Activated T-cell treated with anti-CD3 and anti-CD28 coated beads for 1 hour (primary cell): ENCODE data around the gene SAMSN1.
"Not testable (repeated sequence)": the region's sequence is repeated elsewhere in the genome, so short reads cannot be mapped to it uniquely, and the experiment has no call there.

ENCODE experiments used
- DNase-seq: peaks from one replicate; pipeline ENCODE4 v3.0.0-alpha.2; 2020; ENCODE audit warnings: low read depth

Gene SAMSN1

DNA sequence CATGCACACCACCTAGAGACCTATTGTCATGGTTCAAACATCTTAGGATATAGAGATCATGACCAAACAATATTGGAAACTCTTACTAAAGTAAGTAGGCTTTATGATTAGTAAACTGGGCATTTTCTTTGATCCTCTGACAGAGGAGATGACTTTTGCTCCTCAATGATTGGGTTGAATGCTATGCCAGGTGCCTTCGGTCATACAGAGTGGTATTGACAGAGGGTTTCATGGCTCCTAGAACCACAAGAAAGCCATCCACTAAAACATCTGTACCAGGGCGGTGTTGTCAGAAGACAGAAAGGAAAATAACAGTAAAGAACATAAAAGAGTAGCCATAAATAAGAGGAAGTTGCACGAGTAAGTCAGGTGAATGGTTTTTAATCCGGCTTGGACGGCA, 20.8 kb upstream of the SAMSN1 start:
- DNase-seq: no peak

DNA sequence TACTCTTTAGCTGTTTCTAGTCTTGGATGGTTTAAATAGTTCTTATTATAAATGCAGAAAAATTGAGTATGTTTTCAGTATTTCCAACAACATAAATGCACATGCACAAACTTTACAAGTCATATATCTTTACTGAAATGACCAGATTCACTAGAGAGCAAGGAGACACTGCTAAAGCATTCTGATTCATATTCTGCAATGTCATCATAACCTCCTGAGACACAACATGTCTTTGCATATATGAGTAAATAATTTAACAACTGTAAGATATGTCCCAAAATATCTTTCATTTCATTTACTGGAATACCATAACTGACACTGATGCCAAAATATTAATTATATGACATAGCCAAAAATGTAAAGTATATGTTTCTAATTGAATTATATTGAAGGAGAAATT, 16.8 kb upstream of the SAMSN1 start:
- DNase-seq: no peak

DNA sequence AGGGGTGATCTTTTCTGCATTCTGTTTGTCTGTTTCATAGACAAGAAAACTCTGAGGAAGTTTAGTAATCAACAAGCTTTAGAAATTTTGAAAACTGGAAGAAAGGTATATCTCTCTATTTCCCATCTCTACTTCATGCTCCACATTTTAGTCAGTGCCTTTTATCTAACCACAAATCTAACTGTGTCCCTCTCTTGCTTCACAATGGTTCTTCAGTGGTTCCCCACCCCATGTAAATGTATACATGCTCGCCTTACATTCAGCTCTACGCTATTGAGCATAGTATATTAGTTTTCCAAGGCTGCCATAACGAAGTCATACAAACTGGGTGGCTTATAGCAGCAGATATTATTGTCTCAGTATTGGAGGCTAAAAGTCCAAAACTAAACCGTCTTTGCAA, 14.4 kb upstream of the SAMSN1 start:
- no peak for DNase-seq

DNA sequence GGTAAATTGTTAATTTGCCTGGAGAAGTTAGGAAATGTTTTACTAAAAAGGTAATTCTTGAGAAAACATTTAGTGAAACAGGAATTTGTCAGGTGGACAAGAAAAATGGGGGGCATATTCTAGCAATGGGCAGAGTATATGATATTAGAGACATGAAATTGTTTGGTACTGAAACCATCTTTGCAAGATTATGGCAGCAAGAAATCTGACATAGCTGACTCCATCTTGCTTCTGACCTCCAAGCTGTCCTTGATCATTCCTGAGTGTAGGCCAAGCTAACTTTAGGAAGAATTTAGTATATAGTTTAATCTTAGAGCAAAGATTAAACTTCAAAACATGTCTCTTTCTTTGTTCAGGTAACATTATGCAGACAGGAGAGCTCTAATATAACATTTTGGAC, 14.0 kb upstream of the SAMSN1 start:
- DNase-seq: no peak

DNA sequence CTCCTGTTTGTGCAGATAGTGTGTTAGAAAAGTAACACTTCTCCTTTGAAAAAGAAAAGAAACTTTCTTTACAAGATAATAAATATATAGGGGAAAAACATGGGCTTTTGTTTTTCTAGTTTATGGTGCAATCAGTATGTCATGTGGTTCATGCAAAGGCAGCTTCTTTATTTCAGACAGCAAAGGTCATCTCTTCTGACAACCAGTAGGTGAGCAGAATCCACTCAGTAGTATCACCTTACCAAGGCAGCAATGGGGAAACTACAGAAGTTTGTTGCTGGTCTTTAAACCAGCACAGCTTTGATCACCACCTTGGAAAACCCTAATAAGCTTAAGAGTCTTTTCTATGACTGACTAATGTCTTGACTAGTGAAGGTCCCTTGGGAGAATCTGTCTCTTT, 13.0 kb upstream of the SAMSN1 start:
- no peak for DNase-seq

DNA sequence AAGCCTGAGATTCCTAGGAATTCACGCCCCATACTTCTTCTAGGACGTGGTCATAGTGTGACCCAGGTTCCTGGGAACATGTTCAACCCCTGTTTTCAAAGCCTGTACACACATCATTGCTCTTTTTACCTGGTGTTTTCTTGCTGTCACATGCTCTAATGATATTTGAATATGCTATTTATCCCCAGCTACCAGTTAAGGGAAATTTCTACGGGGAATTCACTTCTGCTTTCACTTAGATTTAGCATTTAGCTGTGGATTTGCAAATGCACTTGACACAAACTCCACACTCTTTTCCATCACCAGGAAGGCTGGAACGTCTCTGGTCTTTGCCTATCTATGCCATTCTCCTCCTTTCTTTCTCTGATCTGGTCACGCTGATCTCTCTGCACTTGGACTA, 11.3 kb upstream of the SAMSN1 start:
- DNase-seq: no peak

DNA sequence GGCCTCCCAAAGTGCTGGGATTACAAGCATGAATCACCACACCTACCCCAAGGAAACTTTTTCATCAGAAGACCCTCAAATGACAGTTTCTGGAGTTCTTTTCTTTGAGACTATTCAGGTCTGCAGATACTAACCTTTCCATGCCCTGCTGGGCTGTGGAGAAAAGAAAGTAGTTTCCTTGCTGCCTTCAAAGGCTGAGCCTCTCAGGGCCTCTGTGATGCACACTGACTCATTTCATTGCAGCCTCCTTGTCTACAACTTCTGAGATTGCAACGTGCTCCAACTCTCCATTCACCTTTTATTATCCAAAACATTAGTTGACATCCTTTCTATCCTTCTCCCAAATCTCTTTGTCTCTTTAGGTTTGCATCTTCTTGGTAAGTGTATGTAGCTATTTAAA, 8.8 kb upstream of the SAMSN1 start:
- no peak for DNase-seq

DNA sequence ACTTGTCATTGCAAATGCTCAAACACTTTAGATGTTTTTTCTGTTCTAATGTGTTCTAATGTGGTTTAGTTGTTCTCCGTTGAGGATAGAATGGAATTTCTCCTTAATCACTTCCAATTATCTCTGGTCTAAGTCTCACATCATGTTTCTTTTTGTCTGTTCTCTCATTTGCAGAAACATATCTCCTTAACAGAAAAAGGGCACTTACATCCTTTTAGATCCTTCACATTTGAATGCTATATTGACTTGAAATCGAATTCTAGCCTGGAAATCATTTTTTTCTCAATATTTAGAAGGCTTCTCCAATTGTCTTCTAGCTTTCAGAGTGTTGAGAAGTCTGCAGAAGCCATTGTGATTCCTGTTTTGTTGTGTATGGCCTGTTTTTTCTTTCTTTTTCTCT, 7.3 kb upstream of the SAMSN1 start:
- no peak for DNase-seq

DNA sequence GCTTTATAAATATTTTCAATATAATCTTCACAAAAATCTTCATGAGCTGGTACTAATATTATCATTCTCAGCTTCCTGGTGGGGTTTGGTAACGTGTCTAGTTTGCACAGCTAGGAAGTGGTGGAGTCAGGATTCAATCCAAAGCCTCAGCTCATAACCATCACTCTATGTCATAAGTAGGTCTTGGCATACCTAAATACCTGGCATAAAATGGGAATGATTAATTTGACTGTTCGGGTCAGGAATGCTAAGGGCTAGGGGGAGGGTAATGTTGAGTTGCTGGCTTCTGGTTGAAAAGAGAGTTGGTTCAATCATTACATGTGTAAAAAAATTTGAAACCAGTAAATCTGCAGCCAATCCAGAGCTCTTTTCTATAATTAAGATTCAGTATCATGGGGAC, 5.6 kb upstream of the SAMSN1 start:
- no peak for DNase-seq

DNA sequence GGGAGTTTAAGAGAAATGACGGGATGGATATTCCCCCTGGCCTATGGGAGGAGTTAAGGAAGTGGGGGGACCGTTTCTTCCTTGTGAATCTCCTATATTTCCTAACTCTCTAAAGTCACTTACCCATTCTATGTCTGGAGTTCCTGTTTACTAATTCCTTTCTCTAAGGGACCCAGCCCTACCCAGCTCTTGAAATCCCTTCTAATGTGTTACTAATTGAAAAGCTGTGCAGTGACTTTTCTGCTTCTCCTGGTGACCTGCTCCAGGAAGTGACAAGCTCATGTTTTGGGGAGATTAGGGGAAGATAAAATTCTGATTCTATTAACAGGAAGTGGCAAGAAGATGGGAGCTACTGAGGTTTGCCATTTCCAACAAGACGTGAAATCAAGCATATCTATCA, 4.0 kb upstream of the SAMSN1 start:
- no peak for DNase-seq

DNA sequence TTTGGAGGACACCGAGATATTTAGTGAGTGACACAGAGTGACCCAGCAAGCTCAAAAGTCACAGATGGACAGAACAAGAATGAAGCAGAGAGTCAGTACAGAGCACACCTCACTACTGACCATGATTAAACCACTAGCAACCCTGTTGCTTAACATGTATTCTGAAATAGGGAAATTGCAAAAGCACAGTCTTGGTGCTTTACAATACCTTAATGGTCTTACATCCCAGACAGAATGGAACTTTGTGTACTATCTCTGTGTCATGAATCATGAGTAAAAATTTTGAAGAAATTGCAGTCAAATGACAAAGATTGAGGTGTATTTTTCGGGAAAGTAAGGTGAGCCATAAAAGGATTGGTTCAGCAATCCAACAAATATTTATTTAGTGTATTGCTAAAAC, 2.7 kb upstream of the SAMSN1 start:
- DNase-seq: no peak

DNA sequence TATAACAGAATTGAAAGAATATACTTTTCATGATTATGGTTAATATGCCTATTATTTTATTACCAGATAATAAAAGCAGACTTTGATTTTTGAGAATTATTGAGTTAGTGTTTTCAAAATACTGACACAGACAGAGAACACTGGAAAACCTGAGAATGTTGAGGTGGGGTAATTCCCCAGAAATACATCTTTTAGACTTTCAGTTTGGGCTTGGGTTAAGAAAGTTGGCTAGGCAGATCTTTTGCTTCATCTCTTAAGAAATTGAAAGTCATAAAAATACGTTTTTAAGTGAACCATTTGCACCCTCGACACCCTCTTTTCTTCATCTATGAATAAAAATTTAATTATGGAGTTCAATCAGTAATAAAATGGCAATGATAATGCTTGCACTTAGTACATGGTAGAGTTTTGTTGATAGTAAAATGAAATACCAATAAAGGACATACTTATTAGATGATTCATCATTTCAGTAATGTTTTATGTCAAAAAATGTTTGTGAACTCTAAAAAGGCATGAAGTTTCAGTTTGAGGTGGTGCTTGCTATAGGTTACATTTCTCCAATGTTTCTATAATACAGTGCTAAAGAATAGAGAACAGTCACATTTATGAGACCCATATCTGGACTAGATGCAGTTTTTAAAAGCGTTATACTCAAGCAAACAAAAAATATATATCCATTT, 1.9 kb upstream of the SAMSN1 start:
- DNase-seq: no peak

DNA sequence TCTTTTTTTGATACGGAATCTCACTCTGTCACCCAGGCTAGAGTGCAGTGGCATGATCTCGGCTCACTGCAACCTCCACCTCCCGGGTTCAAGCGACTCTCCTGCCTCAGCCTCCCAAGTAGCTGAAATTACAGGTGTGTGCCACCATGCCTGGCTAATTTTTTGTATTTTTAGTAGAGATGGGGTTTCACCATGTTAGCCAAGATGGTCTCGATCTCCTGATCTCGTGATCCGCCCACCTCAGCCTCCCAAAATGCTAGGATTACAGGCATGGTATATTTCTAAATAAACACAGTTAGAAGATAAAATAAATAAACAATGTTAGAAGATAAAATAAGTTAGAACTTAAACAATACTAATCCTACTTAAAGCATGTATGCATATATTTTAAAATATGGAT, 604 bp upstream of the SAMSN1 start:
- DNase-seq: not testable (repeated sequence)

DNA sequence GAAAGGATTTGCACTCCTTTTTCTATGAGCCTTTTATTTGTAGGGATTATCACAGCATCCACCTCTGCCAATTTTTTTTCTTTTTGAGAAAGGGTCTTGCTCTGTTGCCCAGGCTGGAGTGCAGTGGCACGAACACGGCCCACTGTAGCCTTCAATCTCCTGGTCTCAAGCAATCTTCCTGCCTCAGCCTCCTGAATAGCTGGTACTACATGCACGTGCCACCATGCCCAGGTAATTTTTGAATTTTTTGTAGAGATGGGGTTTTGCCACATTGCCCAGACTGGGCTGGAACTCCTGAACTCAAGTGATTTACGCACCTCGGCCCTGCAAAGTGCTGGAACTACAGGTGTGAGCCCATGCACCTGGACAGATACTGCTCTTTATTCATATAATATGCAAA, 2.1 kb downstream of the SAMSN1 start:
- DNase-seq: no peak

DNA sequence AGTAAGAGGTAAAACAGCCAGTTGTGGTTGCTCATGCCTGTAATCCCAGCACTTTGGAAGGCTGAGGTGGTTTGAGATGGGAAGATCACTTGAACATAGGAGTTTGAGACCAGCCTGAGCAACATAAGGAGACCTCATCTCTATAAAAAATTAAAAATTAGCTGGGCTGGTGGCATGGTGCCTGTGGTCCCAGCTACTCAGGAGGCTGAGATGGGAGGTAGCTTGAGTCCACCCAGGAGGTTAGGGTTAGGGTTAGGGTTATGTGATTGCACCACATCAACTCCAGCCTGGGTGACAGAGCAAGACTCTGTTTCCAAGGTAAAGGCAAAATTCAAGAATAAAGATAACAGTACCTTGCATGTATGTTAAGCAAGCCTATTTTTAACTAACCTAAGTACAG, 3.5 kb downstream of the SAMSN1 start:
- no peak for DNase-seq

DNA sequence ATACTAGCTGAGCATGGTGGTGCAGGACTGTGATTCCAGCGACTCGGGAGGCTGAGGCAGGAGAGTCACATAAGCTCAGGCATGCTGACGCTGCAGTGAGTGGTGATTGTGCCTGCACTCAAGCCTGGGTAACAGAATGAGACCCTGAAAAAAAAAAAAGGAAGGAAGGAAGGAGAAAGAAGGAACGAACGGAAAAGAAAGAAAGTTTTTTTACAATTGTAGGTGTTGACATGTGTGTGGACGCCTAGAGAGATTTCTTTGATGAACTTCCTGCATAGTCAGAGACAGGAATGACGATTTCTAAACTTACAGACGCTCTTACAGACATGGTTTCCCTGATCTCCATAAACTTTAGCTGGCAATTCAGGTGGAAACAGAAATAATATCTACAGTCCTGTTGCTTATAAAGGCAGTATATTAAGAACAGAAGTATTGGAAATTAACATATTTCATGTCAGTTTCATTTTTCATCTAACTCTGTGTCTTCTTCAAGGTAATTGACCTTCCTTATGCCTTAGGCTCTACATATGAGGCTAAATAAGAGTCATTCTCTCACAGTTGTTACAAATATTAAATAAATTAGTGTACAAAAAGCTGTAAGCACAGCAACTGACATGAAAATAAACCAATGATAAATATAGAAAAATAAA, 4.1 kb downstream of the SAMSN1 start:
- no peak for DNase-seq

DNA sequence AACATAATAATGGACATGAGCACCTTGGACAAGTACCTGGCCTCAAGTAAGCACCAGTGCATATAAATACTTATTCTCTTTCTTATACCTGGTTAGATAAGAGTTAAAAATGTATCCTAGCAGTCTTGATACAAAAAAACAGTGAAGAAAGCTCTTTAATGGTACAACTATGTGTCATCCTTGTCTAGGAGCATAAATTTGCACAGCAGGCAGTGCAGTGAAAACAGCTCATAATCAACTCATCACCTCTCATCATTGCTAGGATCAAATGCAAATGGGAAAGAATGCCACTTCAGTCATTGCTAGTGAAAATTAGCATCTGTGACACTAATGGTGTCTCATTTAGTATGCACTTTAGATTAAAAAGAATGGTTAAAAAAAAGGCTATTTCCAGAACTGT, 7.6 kb downstream of the SAMSN1 start:
- no peak for DNase-seq

DNA sequence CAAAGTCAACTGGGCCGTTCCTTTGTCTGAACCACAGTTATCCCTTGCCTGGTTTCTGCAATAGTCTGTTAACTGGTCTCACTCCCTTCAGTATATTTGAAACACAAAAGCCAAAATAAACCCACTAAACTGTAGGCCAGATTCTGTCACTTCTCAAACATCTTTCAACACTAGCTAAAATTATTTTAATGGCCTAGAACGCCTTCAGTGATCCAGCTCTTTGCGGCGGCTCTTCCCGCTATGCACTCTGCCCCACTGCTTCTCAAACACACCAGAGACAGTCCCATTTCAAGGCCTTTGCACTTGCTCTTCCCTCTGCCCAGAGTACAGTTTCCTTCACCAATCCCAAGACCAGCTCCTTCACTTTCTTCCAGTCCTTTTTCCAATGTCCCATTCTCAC, 9.2 kb downstream of the SAMSN1 start:
- no peak for DNase-seq

DNA sequence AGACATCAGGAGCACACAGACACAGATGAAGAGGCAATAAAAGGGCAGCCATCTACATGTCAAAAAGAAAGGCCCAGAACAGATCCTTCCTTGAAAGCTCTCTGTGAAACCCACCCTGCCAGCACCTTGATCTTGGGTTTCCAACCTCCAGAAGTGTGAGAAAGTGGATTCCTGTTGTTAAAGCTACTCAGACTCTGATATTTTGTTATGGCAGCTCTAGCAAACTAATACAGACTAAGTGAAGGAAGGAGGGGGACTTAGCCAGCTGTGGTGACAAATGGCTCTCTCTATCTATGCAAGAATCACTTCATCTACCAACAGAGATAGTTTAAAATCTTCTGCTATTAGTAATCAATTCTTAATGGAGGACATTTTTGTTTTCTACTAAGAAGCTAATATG, 10.4 kb downstream of the SAMSN1 start:
- no peak for DNase-seq

DNA sequence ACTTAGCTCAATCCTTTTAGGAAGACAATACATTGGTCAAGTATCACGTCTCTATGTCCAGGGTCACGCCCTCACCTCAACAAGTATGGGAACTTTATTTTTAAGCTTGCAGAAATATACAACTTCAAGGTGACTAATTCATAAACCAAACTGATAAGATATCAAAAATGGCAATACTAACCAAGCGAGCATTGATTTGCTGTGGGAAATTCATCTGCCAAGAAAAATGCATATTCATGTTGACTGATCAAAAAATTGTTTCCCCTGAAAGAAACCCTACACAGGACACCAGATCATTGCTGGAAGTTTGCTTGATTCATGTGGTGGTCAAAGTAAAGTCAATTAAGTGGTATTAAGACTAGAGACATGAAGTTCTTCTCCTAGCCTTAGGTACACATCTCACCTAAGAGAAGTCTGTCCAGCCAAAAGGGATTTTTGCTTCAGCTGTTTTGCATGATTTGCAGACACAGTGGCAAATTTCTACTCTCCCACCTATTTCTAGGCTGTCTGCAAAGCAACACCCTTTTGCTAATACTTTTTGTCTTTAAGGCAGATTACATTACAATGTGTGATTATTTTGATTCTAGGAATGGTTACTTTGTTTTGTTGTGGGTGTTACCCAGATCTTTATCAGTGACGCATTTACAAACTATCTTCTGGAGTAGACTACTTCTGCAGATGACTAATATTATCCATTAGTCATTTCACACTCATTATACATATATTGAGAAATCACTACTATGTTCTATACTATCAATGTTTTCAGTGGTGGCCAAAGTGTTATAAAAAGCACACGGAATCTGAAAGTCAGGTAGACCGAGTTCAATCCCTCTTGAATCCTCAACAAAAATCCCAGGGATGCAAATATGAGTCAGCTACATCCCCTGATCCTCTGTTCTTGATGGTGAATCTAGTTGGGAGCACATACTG, 12.4 kb downstream of the SAMSN1 start:
- no peak for DNase-seq

DNA sequence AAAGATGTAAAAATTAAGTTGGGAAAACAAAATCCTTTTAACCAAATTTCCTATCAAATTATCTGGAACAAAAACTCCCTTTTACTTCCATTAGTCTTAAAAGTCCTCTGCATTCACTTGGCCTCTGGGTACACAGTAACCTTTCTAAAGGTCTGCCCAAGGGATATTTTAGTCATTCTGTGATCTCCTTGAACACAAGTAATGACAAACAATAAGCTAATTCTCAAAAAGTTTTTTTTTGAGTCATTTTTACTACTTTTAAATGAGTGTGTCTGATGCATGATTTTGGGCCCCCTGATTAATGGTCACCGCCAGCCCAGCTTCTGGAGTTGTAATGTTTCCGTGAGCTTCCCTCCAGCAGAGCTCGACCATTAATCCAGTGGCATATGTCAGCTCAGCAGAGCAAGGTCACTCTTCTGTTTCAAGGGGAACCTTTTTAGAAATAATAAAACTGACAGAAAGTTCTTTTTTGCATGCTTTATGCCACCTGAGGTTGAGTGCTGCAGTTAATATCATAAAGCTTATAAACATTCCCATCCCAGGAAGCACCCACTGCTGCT, 14.3 kb downstream of the SAMSN1 start:
- no peak for DNase-seq

DNA sequence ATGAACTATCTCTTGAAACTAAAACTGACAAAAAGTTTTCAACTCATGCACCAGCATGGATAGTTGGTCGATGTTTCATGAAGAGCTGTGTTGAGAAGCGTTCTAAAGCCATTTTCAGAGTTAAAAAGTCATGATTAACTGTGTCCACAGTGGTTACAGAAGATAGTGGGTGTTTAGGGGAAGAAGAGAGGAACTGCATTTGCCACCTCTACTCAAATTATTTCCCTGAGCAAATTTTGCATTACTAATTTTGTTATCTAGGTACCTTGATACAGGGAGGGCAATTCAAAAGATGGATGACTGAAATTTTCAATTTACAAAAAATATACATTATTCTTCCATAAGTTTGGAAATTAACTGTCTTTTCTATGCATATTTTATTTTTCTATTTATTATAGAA, 15.5 kb downstream of the SAMSN1 start:
- DNase-seq: no peak

DNA sequence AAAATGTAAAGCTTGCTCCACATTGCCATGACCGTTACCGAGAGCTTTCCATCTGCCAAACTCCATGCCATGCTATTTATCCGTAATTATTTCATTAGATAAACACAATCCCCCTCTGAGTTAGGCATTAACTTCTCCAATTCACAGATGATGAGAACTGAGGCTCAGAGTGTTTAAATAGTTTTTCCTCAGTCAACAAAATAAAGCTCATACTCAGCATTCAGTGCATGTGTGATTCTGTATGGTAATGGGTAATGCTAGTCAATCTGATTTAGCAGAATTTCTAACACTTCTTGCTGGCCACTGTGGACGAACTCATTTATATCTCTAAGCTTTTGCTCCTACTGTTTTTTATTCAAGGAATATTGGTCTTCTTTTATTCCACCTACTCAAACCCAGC, 17.3 kb downstream of the SAMSN1 start:
- no peak for DNase-seq
